Right atrium auricular region (tissue), 2 donors: ENCODE data around the gene TEX51. TPM values are rescaled to one million over a fixed set of nuclear protein-coding genes. Genes with fewer than 3 reads are reported as not detected.
A peak's percentile ranks its signal among the peaks of the same experiment; 100 is the strongest.

Experiments
- DNase-seq: peaks from one replicate; pipeline ENCODE4 v3.0.0-alpha.2; 2019; ENCODE audit warnings: low spot score
- H3K27ac ChIP-seq, 2 donors: fragments of 200-600 bp; sonication (generic); 1 replicate in 1 of 2; 2 replicates in 1 of 2; pipeline ENCODE4 v1.5.1; 2016 to 2019
- H3K27me3 ChIP-seq, 2 donors: fragments of 200-600 bp; sonication (generic); one replicate each; pipeline versions ENCODE4 v1.5.1 to v1.6.0; 2017 to 2019
- H3K36me3 ChIP-seq: fragments of 200-600 bp; sonication (generic); one replicate; pipeline ENCODE4 v1.5.1; 2016
- H3K4me1 ChIP-seq, 2 donors: fragments of 200-600 bp; sonication (generic); one replicate each; pipeline versions ENCODE4 v1.5.1 to v1.6.0; 2017 to 2019
- H3K4me3 ChIP-seq, 2 donors: fragments of 200-600 bp; sonication (generic); 1 replicate in 1 of 2; 2 replicates in 1 of 2; pipeline ENCODE4 v1.5.1; 2017 to 2019; ENCODE audit warnings: mild to moderate bottlenecking in 1 of 2, moderate library complexity in 1 of 2
- H3K9me3 ChIP-seq, 2 donors: fragments of 200-600 bp; sonication (generic); one replicate each; pipeline ENCODE4 v1.5.1; 2019
- total RNA-seq, 2 donors: library from RNA; depleted of rRNA; stranded (reverse); fragments of >200 nt; gene quantifications; one replicate each; pipeline ENCODE4 v1.1.0, GENCODE V29; 2016
- TF ChIP-seq, protein P1 (sequence below), 2 donors: fragments of 200-600 bp; sonication (generic); IDR thresholded peaks; one replicate each; pipeline ENCODE4 v1.5.1; 2019; ENCODE audit warnings: antibody characterized with exemption in 2 of 2

The TEX51 gene
- total RNA-seq, 2 donors from 2014 or later = not detected

- Histone ChIP-seq H3K36me3 (no peaks in the 10 kb centered on the region), H3K4me1 (no peaks in the 10 kb centered on the region), H3K27ac (no peak overlapping the region), H3K9me3 (no peaks in the 10 kb centered on the region), H3K27me3 (no peaks in the 10 kb centered on the region), H3K4me3 (no peak overlapping the region)
- TF ChIP-seq, protein P1, sequence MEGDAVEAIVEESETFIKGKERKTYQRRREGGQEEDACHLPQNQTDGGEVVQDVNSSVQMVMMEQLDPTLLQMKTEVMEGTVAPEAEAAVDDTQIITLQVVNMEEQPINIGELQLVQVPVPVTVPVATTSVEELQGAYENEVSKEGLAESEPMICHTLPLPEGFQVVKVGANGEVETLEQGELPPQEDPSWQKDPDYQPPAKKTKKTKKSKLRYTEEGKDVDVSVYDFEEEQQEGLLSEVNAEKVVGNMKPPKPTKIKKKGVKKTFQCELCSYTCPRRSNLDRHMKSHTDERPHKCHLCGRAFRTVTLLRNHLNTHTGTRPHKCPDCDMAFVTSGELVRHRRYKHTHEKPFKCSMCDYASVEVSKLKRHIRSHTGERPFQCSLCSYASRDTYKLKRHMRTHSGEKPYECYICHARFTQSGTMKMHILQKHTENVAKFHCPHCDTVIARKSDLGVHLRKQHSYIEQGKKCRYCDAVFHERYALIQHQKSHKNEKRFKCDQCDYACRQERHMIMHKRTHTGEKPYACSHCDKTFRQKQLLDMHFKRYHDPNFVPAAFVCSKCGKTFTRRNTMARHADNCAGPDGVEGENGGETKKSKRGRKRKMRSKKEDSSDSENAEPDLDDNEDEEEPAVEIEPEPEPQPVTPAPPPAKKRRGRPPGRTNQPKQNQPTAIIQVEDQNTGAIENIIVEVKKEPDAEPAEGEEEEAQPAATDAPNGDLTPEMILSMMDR (IDR thresholded peaks at IDR 0.05) = no peak
- no peak for DNase-seq
Measured at GRCh38 chr2:126921066-126921465, 22.4 kb downstream of the TEX51 start.

- Histone ChIP-seq H3K27ac (no peak overlapping the region), H3K9me3 (peaks cover 0 to 18% of the 10 kb centered on the region in 2 donors), H3K36me3 (no peaks in the 10 kb centered on the region), H3K4me1 (no peaks in the 10 kb centered on the region), H3K4me3 (no peak overlapping the region), H3K27me3 (no peaks in the 10 kb centered on the region)
- TF ChIP-seq, protein P1 (IDR thresholded peaks at IDR 0.05) = no peak
- peak; percentile 55 for DNase-seq
Measured at GRCh38 chr2:126930970-126931590, 32.4 kb downstream of the TEX51 start.

DNA sequence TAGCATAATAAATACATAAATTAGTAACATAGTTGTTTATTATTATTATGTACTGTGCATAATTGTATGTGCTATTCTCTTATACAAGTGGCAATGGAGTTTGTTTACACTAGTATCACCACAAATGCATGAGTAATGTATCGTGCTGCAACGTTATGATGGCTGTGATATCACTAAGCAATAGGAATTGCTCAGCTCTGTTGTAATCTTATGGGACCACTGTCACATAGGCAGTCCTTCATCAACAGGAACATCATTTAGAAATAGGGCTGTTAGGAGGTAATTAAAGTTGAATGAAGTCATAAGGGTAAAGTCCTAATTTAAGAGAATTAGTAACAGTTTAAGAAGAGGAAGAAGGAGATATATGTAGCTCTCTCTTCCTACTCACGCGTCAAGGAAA is 33.8 kb downstream of the TEX51 start:
- Histone ChIP-seq H3K36me3 (no peaks in the 10 kb centered on the region), H3K9me3 (peaks cover 0 to 18% of the 10 kb centered on the region in 2 donors), H3K4me3 (no peak overlapping the region), H3K27me3 (no peaks in the 10 kb centered on the region), H3K27ac (no peak overlapping the region), H3K4me1 (no peaks in the 10 kb centered on the region)
- TF ChIP-seq, protein P1 (IDR thresholded peaks at IDR 0.05) = no peak
- no peak for DNase-seq

GRCh38 chr2:126932966-126933710 is 34.4 kb downstream of the TEX51 start:
- TF ChIP-seq, protein P1 (IDR thresholded peaks at IDR 0.05) = no peak
- no peaks in the 10 kb centered on the region for H3K27me3 ChIP-seq
- no peaks in the 10 kb centered on the region for H3K36me3 ChIP-seq
- H3K4me3 ChIP-seq = no peak overlapping the region
- H3K27ac ChIP-seq = no peak overlapping the region
- peaks cover 0 to 18% of the 10 kb centered on the region in 2 donors for H3K9me3 ChIP-seq
- DNase-seq = no peak
- no peaks in the 10 kb centered on the region for H3K4me1 ChIP-seq

DNA sequence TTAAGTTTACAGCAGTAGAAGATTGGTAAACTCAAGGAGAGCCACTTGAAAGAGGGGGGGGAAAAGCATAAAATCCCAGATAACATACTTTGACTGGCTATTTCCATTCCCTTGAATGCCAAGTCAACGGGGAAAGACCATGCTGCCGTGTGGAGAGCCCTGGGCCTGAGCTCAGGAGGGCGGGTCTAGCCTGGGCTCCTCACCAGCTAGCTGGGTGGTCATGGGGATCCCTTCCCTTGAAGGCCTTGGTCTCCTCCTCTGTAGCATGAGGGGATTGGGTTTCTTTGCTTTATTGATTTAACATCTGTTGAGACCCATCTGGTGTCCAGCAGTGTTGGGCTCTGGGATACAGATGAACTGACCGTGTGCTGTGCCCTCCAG is 35.0 kb downstream of the TEX51 start:
- TF ChIP-seq, protein P1 (IDR thresholded peaks at IDR 0.05) = no peak
- peaks cover 0 to 18% of the 10 kb centered on the region in 2 donors for H3K9me3 ChIP-seq
- H3K36me3 ChIP-seq = no peaks in the 10 kb centered on the region
- H3K4me3 ChIP-seq = no peak overlapping the region
- DNase-seq = no peak
- H3K27ac ChIP-seq = no peak overlapping the region
- H3K27me3 ChIP-seq = no peaks in the 10 kb centered on the region
- no peaks in the 10 kb centered on the region for H3K4me1 ChIP-seq
